Chondrocyte (in vitro differentiated cells): ENCODE data around the gene P2RX2. TPM values are rescaled to one million over a fixed set of nuclear protein-coding genes. Genes with fewer than 3 reads are reported as not detected.

Source experiments
- DNase-seq: peaks from one replicate; pipeline ENCODE4 v3.0.0; 2021; ENCODE audit warnings: mixed read lengths, low spot score
- H3K27ac Mint-ChIP-seq: one replicate; pipeline ENCODE4 v1.8.0; 2021; ENCODE audit warnings: mild to moderate bottlenecking, moderate library complexity, mixed read lengths; ENCODE audit not compliant: unreplicated experiment
- H3K27me3 Mint-ChIP-seq: 2 replicates; pipeline ENCODE4 v1.8.0; 2021; ENCODE audit warnings: low read depth, mixed read lengths
- H3K36me3 Mint-ChIP-seq: 2 replicates; pipeline ENCODE4 v1.8.0; 2021; ENCODE audit warnings: low read depth, mixed read lengths
- H3K4me1 Mint-ChIP-seq: 2 replicates; pipeline ENCODE4 v1.8.0; 2021; ENCODE audit warnings: low read depth, mild to moderate bottlenecking, mixed read lengths
- H3K4me3 Mint-ChIP-seq: one replicate; pipeline ENCODE4 v1.8.0; 2021; ENCODE audit warnings: mild to moderate bottlenecking, moderate library complexity, mixed read lengths; ENCODE audit not compliant: unreplicated experiment
- H3K9me3 Mint-ChIP-seq: 2 replicates; pipeline ENCODE4 v1.8.0; 2021; ENCODE audit warnings: low read depth, mixed read lengths
- CTCF ChIP-seq: fragments of 200-600 bp; sonication (generic); IDR thresholded peaks from 2 replicates; pipeline ENCODE4 v1.5.0; 2021; ENCODE audit warnings: antibody characterized with exemption, mild to moderate bottlenecking, moderate library complexity
- total RNA-seq: library from RNA; stranded (reverse); gene quantifications from 3 replicates; pipeline ENCODE4 v1.2.1, GENCODE V29; 2021

The P2RX2 gene
- total RNA-seq, 1 donor from 2014 or later: not detected

GRCh38 chr12:132658149-132658894, 39.7 kb downstream of the P2RX2 start:
- peak; percentile 21 for DNase-seq
- no peak for TF ChIP-seq CTCF
- Mint-ChIP-seq H3K36me3 (peaks cover 50% of the 10 kb centered on the region), H3K4me1 (no peaks in the 10 kb centered on the region), H3K27me3 (no peaks in the 10 kb centered on the region), H3K4me3 (no peak overlapping the region), H3K27ac (no peak overlapping the region), H3K9me3 (no peaks in the 10 kb centered on the region)

- Mint-ChIP-seq H3K4me1 (no peaks in the 10 kb centered on the region), H3K27ac (no peak overlapping the region), H3K9me3 (no peaks in the 10 kb centered on the region), H3K4me3 (no peak overlapping the region), H3K27me3 (no peaks in the 10 kb centered on the region), H3K36me3 (peaks cover 47% of the 10 kb centered on the region)
- DNase-seq: peak; percentile 88
- TF ChIP-seq CTCF: no peak
Observed at GRCh38 chr12:132659146-132659545, 40.6 kb downstream of the P2RX2 start.

GRCh38 chr12:132660052-132660451, 41.5 kb downstream of the P2RX2 start:
- H3K9me3 Mint-ChIP-seq: no peaks in the 10 kb centered on the region
- H3K4me1 Mint-ChIP-seq: no peaks in the 10 kb centered on the region
- peak; percentile 26 for DNase-seq
- H3K4me3 Mint-ChIP-seq: no peak overlapping the region
- no peaks in the 10 kb centered on the region for H3K27me3 Mint-ChIP-seq
- peaks cover 47% of the 10 kb centered on the region for H3K36me3 Mint-ChIP-seq
- H3K27ac Mint-ChIP-seq: no peak overlapping the region
- TF ChIP-seq CTCF: no peak

- Mint-ChIP-seq H3K36me3 (peaks cover 56% of the 10 kb centered on the region), H3K27ac (no peak overlapping the region), H3K27me3 (no peaks in the 10 kb centered on the region), H3K4me3 (no peak overlapping the region), H3K9me3 (no peaks in the 10 kb centered on the region), H3K4me1 (no peaks in the 10 kb centered on the region)
- DNase-seq: peak; percentile 39
- TF ChIP-seq CTCF: no peak
Observed at GRCh38 chr12:132660996-132661395, 42.4 kb downstream of the P2RX2 start.

- DNase-seq: peak; percentile 43
- TF ChIP-seq CTCF: no peak
- Mint-ChIP-seq H3K4me3 (no peak overlapping the region), H3K27ac (no peak overlapping the region), H3K4me1 (no peaks in the 10 kb centered on the region), H3K27me3 (no peaks in the 10 kb centered on the region), H3K36me3 (peaks cover 59% of the 10 kb centered on the region), H3K9me3 (no peaks in the 10 kb centered on the region)
Observed at GRCh38 chr12:132661972-132662371, 43.4 kb downstream of the P2RX2 start.
